B cell (primary cell): ENCODE measurements around the gene TSPAN18. TPM values are rescaled to one million over a fixed set of nuclear protein-coding genes. Genes with fewer than 3 reads are reported as not detected.

ENCODE experiments used
- ATAC-seq: fragments of 200-7000 bp; cut with Tn5 transposase; one replicate; pipeline ENCODE4 v1.10.0; 2021; ENCODE audit warnings: low read depth, mild to moderate bottlenecking, moderate number of reproducible peaks, moderate library complexity
- CTCF ChIA-PET: fragments of 350-600 bp; sonication (Branson Sonifier 250); formaldehyde crosslinking; loops from one replicate; lab custom pipeline; 2021; ENCODE audit warnings: antibody characterized with exemption, inconsistent platforms; lab: Charles Lee
- POLR2A ChIA-PET: fragments of 350-600 bp; sonication (Branson Sonifier 250); formaldehyde crosslinking; loops from one replicate; lab custom pipeline; 2021; ENCODE audit warnings: antibody characterized with exemption; lab: Charles Lee
- DNase-seq: peaks from one replicate; pipeline ENCODE4 v3.0.0; 2013
- H2AFZ ChIP-seq: 2 replicates; pipeline ENCODE4 v1.6.1; 2012; ENCODE audit warnings: mild to moderate bottlenecking, low read depth, low read length; ENCODE audit not compliant: insufficient read depth, poor library complexity, severe bottlenecking
- H3K27ac ChIP-seq, 2 donors: 1 replicate in 1 of 2; 2 replicates in 1 of 2; pipeline ENCODE4 v1.5.1; 2012 to 2013; ENCODE audit warnings: low read length in 2 of 2, mild to moderate bottlenecking in 2 of 2, moderate library complexity in 1 of 2
- H3K27me3 ChIP-seq, 4 experiments: fragments of 200-600 bp in 1 of 4; sonication (generic) in 1 of 4; replicated peaks in 1 of 4; 1 replicate in 2 of 4; 2 replicates in 2 of 4; pipeline versions ENCODE4 v1.6.1 to v1.7.0; 2013 to 2016; ENCODE audit warnings: low read length in 3 of 4, mild to moderate bottlenecking in 2 of 4, mixed read lengths in 1 of 4, moderate library complexity in 1 of 4; ENCODE audit not compliant: insufficient read depth in 4 of 4, control insufficient read depth in 3 of 4; ENCODE audit errors: control extremely low read depth in 1 of 4
- H3K36me3 ChIP-seq, 2 experiments: replicated peaks in 1 of 2; 1 replicate in 1 of 2; 2 replicates in 1 of 2; pipeline versions ENCODE4 v1.6.1 to v1.7.1; 2013; ENCODE audit warnings: low read length in 1 of 2; ENCODE audit not compliant: insufficient read depth in 2 of 2, control insufficient read depth in 1 of 2; ENCODE audit errors: control extremely low read depth in 1 of 2, extremely low read depth in 1 of 2
- H3K4me1 ChIP-seq, 2 donors: fragments of 200-600 bp in 1 of 2; sonication (generic) in 1 of 2; 1 replicate in 1 of 2; 2 replicates in 1 of 2; pipeline versions ENCODE4 v1.5.1 to v1.6.1; 2013 to 2017; ENCODE audit warnings: low read length in 2 of 2; ENCODE audit not compliant: control insufficient read depth in 2 of 2, insufficient read depth in 2 of 2
- H3K4me2 ChIP-seq: replicated peaks from 2 replicates; pipeline ENCODE3; 2012; ENCODE audit warnings: mild to moderate bottlenecking, low read depth, low read length; ENCODE audit not compliant: poor library complexity, severe bottlenecking
- H3K4me3 ChIP-seq, 5 experiments: fragments of 200-600 bp in 1 of 5; sonication (generic) in 1 of 5; 1 replicate in 3 of 5; 2 replicates in 2 of 5; pipeline versions ENCODE4 v1.5.1 to v1.7.0; 2011 to 2016; ENCODE audit warnings: low read length in 4 of 5, mild to moderate bottlenecking in 4 of 5, low read depth in 2 of 5, control low read depth in 1 of 5, moderate library complexity in 1 of 5; ENCODE audit not compliant: insufficient read depth in 1 of 5; ENCODE audit errors: control extremely low read depth in 1 of 5, extremely low read depth in 1 of 5
- H3K79me2 ChIP-seq: fragments of 200-600 bp; sonication (generic); one replicate; pipeline ENCODE4 v1.6.0; 2016; ENCODE audit warnings: low read length; ENCODE audit not compliant: control insufficient read depth, insufficient read depth
- H3K9ac ChIP-seq: fragments of 200-600 bp; sonication (generic); 2 replicates; pipeline ENCODE4 v1.6.1; 2017; ENCODE audit warnings: mild to moderate bottlenecking, low read length, moderate library complexity
- H3K9me3 ChIP-seq, 3 donors: one replicate each; pipeline versions ENCODE4 v1.6.1 to v1.7.1; 2013; ENCODE audit warnings: low read length in 2 of 3; ENCODE audit not compliant: control insufficient read depth in 2 of 3, insufficient read depth in 1 of 3; ENCODE audit errors: control extremely low read depth in 1 of 3
- H4K20me1 ChIP-seq: 2 replicates; pipeline ENCODE4 v1.6.0; 2012; ENCODE audit warnings: mild to moderate bottlenecking, low read length; ENCODE audit not compliant: insufficient read depth, control insufficient read depth, poor library complexity, severe bottlenecking
- H3K27ac Mint-ChIP-seq: one replicate; pipeline ENCODE4 v1.8.0; 2021; ENCODE audit warnings: mixed read lengths
- H3K27me3 Mint-ChIP-seq: one replicate; pipeline ENCODE4 v1.8.0; 2021; ENCODE audit warnings: mixed read lengths
- H3K4me1 Mint-ChIP-seq: one replicate; pipeline ENCODE4 v1.8.0; 2021; ENCODE audit warnings: mixed read lengths
- H3K4me3 Mint-ChIP-seq: one replicate; pipeline ENCODE4 v1.8.0; 2021; ENCODE audit warnings: mixed read lengths
- H3K9me3 Mint-ChIP-seq: one replicate; pipeline ENCODE4 v1.8.0; 2022; ENCODE audit warnings: mixed read lengths; ENCODE audit not compliant: insufficient read depth
- WGBS: methylation state at CpG from one replicate; pipeline ENCODE4 v1.1.5; 2013; ENCODE audit warnings: missing lambda C conversion rate; ENCODE audit not compliant: insufficient coverage; 5-methylcytosine and 5-hydroxymethylcytosine counted together
- intact Hi-C: fragments of 100-400 bp; cut with micrococcal nuclease; formaldehyde crosslinking; loops from one replicate; pipeline ENCODE4 v1.10.0; 2022
- polyA plus RNA-seq: library from polyadenylated mRNA; depleted of rRNA; stranded (reverse); fragments of >200 nt; gene quantifications from 2 replicates; pipeline ENCODE4 v1.2.3, GENCODE V29; 2012
- total RNA-seq, 2 donors: library from RNA; stranded (reverse); fragments of 120-200 nt in 1 of 2; gene quantifications; 1 replicate in 1 of 2; 2 replicates in 1 of 2; pipeline versions ENCODE4 v1.2.3 to v1.2.4, GENCODE V29; 2013 to 2022
- TF ChIP-seq, protein P1 (sequence below): fragments of 200-600 bp; IDR thresholded peaks from one replicate; pipeline ENCODE4 v1.8.0; 2022; ENCODE audit warnings: antibody characterized with exemption, mild to moderate bottlenecking

Gene TSPAN18
- total and polyA plus RNA-seq, 2 donors (not counting 1 experiment from before 2014, with no cell fraction given) = 0.75 to 2.0 TPM

DNA sequence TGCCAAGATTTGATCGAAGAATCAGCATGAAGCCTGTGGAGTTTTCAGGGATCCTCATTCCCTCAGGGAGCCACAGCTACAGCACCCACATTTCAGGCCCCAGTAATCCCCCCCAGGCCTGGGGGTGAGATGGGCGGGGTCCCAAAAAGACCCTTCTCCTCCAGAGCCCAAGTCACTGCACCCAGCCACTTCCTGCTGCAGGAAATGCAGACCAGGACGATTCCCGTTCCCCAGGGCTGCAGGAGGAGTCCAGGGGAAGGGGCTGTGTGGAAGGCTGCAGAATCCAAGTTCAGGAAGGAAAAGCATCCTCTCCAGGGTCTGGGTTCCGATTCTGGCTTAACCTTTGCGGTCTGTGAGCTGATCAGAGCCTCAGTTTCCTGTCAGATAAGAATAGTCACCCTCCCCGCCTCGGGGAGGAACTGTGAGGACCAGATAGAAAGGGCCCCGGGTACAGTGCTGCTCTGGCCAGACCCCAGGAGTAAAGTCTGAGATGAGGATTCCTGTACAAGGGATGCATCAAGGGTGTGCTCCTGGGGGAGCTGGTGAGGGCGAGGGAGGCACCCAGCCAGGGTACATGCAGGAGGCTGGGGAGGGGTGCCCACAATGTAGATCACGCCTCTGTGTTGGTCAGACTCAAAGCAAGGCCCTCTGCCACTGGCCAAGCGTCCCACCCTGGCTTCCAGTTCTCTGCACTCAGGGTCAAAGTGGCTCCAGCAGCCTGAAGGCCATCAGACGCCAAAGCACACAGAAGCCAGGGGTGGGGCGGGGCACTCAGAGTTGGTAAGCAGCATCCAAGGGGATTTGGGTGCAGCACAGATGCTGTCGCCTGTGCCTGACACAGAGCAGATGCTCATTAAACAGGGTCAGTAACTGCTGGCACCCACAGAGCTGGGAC lies 254.0 kb downstream of the TSPAN18 start:
- Mint-ChIP-seq H3K9me3 (no peaks in the 10 kb centered on the region), H3K4me1 (peaks cover 28% of the 10 kb centered on the region), H3K27ac (no peak overlapping the region), H3K4me3 (no peak overlapping the region), H3K27me3 (no peaks in the 10 kb centered on the region)
- TF ChIP-seq, protein P1, sequence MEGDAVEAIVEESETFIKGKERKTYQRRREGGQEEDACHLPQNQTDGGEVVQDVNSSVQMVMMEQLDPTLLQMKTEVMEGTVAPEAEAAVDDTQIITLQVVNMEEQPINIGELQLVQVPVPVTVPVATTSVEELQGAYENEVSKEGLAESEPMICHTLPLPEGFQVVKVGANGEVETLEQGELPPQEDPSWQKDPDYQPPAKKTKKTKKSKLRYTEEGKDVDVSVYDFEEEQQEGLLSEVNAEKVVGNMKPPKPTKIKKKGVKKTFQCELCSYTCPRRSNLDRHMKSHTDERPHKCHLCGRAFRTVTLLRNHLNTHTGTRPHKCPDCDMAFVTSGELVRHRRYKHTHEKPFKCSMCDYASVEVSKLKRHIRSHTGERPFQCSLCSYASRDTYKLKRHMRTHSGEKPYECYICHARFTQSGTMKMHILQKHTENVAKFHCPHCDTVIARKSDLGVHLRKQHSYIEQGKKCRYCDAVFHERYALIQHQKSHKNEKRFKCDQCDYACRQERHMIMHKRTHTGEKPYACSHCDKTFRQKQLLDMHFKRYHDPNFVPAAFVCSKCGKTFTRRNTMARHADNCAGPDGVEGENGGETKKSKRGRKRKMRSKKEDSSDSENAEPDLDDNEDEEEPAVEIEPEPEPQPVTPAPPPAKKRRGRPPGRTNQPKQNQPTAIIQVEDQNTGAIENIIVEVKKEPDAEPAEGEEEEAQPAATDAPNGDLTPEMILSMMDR = no peak
- Histone ChIP-seq H2AFZ (no peak overlapping the region), H3K9me3 (no peaks in the 10 kb centered on the region), H3K27me3 (peaks cover 0 to 13% (median 2%) of the 10 kb centered on the region in 4 experiments), H3K4me1 (peaks cover 12 to 21% of the 10 kb centered on the region in 2 donors), H4K20me1 (no peaks in the 10 kb centered on the region), H3K27ac (no peak overlapping the region), H3K9ac (no peak overlapping the region), H3K36me3 (no peaks in the 10 kb centered on the region), H3K4me2 (no peak overlapping the region), H3K79me2 (no peaks in the 10 kb centered on the region), H3K4me3 (no peak overlapping the region)
- no peak for ATAC-seq
- 52% methylated on average over 13 of the region's 15 CpGs for WGBS
- intact Hi-C loops = no loop called here
- POLR2A ChIA-PET = interaction anchor here (0.6 kb wide), 1 partner anchor 67 kb away, joined by 3 read pairs; no protein-coding TSS in a partner anchor
- DNase-seq = no peak
- CTCF ChIA-PET = interaction anchor here (1.1 to 6.7 kb wide), 6 partner anchors 44 to 129 kb away, joined by 3 to 37 read pairs (median 6); no protein-coding TSS in a partner anchor

Other genes with a start within 250 kb of the TSPAN18 start
- gene CD82, start 161.3 kb upstream of the TSPAN18 start, total RNA-seq = 438 and 451 TPM in 2 replicates
- 131 and 192 TPM in 2 replicates for gene CD82, start 161.3 kb upstream of the TSPAN18 start, polyA plus RNA-seq
- gene TP53I11, start 223.9 kb downstream of the TSPAN18 start, total RNA-seq = 229 and 240 TPM in 2 replicates
- 20.0 and 25.0 TPM in 2 replicates for gene TP53I11, start 223.9 kb downstream of the TSPAN18 start, polyA plus RNA-seq